ENCODE measurements around the gene SPIN1.
A peak's percentile ranks its signal among the peaks of the same experiment; 100 is the strongest.
"Not testable (repeated sequence)": the region's sequence is repeated elsewhere in the genome, so short reads cannot be mapped to it uniquely, and the experiment has no call there.

The SPIN1 gene

DNA sequence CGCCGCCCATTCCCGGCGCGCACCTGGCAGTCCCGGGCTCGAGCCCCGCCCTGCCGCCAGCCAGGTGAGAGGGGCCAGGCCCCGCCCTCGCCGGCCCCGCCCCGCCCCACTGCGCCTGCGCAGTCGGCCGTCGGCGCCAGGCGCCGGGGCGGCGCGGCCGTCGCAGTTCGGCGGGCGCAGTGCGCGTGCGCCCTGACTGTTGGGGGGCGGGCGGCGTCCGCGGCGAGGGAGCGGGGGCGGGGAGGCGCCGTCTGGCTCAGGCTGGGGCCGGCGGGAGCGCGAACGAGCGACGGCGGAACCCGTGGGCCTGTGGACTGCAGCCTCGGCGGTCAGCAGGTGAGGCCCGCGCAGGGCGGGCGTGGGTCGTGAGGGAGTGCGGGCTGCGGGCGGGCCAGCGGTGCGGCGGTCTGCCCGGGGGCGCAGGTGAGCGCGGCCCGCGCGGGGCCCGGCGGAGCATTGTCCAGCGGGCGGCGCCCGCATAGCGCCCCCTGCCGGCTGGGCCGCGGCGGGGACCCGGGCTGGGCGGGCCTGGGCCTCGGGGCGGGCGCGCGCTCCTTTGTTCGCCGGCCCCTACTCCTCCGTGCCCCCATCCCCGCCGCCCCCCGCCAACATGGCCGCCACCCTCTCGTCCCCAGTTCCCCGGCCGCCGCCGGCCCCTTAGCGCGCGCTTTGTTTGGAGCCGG is at the start of gene SPIN1:
Gene SPIN1, plus strand, starts transcription at position 242 of the 683 bp plus-strand sequence. CDS start 38,096 bp downstream, outside the sequence.
- DNase-seq: no peak

DNA sequence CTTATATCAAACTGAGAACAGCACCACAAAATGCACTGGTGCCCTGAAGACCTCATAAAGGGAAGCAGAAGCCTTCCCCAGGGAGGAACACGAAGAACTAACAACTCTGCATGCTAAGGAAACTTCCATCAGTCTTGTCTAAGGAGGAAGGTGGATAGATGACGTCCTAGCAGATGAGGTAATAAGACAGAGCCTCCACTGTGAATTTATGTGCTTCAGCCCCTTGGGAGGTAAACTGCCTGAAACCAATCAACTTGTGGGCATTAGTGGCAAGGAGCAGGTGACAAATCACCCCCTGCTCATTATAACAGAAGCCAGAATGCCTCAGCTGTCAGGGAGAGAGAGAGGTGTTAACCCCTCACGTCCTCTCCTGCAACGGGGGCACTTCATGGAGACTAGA is 48.9 kb upstream of the SPIN1 start:
- DNase-seq: no peak

DNA sequence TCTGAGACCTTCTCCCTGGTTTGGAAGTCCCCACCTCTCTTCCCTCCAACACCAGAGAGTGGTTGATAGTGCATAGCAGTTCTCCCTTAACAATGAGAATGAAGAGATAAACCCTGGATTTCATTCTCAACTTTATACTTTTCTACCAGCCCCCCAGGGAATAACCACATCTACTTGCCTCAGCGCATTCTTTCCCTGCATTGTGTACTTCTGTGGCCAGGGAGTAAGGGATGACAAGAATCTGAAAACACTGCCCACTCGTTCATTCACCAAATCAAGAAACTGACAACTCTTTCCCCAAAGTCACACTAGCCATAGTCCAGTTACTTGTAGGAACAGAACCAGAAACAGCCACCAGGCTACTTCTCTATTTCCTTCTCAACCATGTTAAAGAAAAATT is 46.0 kb upstream of the SPIN1 start:
- no peak for DNase-seq

DNA sequence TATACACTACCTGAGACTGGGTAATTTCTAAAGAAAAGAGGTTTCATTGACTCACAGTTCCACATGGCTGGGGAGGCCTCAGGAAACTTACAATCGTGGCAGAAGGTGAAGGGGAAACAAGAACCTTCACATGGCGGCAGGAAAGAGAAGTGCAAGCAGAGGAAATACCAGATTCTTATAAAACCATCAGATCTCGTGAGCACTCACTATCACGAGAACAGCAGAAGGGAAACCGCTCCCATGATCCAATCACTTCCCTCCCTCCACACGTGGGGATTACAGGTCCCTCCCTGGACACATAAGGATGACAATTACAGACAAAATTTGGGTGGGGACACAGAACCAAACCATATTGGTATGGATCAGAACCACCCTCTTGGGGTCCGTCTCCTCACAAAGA is 44.2 kb upstream of the SPIN1 start:
- DNase-seq: no peak

DNA sequence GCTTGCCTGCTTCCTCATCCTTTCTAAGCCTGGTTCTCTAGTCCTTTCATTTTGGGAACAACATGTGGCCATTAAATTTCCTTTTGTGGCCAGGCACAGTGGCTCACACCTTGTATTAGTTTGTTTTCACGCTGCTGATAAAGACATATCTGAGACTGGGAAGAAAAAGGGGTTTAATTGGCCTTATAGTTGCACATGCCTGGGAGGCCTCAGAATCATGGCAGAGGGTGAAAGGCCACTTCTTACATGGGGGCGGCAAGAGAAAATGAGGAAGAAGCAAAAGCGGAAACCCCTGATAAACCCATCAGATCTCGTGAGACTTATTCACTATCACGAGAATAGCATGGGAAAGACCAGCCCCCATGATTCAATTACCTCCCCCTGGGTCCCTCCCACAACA is 37.9 kb upstream of the SPIN1 start:
- not testable (repeated sequence) for DNase-seq

DNA sequence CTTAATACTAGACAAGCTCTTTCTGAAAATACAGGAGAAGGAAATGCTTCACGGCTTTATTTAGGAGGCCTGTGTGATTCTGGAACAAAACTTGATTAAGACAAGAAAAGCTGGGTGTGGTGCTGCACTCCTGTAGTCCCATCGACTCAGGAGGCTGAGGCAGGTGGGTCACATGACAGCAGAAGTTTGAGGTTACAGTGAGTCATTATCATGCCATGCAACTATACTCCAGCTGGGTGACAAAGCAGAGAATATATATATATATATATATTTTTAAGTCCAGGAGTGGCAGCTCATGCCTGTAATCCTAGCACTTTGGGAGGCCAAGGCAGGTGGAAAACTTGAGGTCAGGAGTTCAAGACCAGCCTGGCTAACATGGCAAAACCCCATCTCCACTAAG is 33.1 kb upstream of the SPIN1 start:
- DNase-seq: no peak

DNA sequence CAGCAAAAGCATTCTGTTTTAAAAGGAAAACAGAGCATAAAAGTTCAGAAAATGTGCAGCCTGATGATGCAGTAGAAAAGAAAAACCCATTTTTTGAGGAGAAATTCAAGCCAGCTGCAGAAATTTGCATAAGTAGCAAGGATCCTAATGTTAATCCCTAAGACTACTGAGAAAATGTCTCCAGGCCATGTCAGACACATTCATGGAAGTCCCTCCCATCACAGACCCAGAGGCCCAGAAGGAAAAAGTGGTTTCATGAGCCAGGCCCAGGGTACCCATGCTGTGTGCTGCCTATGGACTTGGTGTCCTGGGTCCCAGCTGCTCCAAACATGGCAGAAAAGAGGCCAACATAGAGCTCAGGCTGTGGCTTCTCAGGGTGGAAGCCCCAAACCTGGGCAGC is 31.0 kb upstream of the SPIN1 start:
- DNase-seq: not testable (repeated sequence)

DNA sequence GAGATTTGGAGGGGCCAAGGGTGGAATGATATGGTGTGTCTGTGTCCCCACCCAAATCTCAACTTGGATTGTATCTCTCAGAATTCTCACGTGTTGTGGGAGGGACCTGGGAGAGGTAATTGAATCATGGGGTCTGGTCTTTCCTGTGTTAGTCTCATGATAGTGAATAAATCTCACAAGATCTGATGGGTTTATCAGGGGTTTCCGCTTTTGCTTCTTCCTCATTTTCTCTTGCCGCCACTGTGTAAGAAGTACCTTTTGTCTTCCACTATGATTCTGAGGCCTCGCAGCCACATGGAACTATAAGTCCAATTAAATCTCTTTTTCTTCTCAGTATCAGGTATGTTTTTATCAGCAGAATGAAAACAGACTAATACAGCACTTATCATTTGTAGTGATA is 29.5 kb upstream of the SPIN1 start:
- DNase-seq: no peak

DNA sequence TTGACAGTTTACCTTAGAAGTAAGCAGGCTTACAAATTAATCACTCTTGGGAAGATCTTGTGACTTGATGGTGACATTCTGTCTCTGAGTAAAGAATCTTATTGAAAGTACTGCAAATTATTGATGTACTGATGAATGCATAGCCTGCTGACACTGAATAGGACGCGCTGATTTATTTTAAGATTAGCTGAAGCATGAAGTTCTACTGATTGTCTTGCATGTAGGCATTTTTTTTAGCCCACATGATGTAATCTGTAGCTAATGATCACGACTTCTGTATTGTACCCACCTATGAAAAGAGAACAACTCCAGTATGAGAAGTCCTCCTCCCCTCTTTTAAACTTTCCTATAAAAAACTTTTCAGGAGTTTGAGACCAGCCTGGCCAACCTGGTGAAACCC is 28.3 kb upstream of the SPIN1 start:
- DNase-seq: no peak

DNA sequence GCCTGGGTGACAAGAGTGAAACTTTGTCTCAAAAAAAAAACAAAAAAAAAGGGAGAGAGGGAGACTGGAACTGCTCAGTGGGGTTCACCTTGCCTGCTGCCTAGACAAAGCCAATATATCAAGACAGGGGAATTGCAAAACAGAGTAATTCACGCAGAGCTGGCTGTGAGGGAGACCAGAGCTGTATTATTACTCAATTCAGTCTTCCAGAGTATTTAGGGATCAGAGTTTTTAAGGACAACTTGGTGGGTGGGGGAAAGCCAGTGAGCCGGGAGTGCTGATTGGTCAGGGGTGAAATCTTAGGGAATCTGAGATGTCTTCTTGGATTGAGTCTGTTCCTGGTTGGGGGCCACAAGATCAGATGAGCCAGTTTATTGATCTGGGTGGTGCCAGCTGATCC is 25.6 kb upstream of the SPIN1 start:
- DNase-seq: no peak

DNA sequence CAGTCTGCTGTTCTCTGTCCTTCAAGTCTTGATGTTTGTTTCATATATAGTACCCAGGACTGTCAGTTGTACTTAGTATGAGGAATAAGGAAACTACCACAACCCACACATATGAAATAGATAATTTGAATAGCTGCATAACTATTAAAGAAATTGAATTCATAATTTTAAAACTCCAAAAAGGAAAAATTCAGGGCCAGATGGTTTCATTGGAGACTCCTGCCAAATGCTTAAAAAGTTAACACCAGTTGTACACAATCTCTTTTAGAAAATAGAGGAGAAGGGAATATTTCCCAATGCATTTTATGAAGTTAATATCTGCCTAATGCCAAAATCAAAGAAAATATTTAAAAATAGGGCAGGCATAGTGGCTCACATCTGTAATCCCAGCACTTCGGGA is 24.6 kb upstream of the SPIN1 start:
- no peak for DNase-seq

DNA sequence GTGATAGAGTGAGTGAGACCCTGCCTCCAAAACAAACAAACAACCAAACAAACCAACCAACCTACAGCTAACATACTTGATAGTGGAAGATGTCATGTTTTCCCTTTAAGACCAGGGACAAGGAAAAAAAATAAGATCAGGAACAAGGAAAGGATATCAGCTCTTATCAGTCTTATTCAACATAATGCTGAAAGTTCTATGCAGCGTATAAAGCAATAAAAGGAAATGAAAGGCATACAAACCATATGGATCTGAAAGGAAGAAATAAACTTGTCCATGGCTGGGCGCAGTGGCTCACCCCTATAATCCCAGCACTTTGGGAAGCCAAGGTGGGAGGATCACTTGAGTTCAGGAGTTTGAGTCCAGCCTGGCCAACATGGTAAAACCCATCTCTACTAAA is 23.5 kb upstream of the SPIN1 start:
- no peak for DNase-seq

DNA sequence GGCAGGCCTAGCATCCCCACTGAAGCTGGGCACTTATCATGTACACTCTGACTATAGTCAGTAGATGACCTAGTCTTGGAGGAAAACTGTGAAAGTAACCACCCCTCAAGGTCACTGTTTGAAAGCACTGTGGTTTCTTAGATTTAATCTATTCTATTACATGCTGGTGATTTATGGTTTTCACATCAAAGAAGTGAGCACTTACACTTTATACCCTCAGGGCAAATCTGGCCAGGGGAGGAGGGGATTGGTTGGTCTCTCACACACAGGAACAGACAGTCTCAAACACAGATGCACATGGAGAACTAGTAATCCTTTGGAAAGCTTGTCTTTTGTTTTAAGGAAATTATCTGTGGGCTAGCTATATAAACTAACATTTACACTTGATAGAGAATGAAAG is 17.9 kb upstream of the SPIN1 start:
- no peak for DNase-seq

DNA sequence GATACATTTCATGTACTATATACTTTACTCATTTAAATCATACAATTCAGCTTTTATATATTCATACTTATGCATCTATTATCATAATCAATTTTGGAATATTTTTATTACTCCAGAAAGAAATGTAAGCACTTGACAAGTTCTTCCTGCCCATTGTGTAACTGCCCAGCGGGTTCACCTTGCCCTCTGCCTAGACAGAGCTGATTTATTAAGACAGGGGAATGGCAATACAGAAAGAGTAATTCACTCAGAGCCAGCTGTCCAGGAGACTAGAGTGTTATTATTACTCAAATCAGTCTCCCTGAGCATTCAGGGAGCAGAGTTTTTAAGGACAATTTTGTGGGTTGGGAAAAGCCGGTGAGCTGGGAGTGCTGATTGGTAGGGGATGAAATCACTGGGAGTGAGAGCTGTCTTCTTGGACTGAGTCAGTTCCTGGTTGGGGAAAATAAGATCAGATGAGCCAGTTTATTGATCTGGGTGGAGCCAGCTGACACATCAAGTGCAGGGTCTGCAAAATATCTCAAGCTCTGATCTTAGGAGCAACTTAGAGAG is 16.1 kb upstream of the SPIN1 start:
- no peak for DNase-seq

DNA sequence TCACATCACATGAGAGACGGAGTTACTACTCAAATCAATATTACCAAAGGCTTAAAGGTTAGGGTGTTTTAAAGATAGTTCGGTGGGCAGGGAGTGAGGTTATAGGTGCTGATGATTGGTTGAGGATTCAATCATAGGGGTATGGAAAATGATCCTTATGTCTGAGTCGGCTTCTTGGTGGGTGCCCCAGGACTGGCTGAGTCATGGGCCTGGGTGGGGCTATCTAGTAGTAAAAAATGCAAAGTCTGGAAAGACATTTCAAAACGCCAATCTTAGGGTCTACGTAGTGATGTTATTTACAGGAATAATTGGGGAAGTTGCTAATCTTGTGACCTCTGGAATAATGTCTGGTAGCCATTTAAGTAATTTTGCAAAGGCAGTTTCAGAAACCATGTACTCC is 15.2 kb upstream of the SPIN1 start:
- no peak for DNase-seq

DNA sequence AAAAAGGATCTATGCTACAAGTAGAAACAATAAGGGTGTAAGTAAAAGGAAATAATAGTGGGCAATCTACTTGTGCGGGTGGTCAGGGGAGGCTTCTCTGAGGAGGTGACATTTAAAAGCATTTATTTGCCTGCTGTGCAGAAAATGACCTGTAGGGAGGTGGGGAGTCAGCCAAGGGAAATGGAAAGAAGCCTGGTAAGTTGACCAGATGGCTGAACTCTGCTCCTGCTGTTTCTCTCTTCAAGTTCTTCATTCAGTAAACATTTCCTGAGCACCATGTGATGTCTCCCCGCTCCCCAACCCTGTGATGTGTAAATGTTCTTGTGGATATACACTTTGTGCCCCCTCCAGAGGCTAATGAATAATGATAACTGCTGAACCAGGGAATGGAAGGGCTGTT is 9.9 kb upstream of the SPIN1 start:
- DNase-seq: no peak

DNA sequence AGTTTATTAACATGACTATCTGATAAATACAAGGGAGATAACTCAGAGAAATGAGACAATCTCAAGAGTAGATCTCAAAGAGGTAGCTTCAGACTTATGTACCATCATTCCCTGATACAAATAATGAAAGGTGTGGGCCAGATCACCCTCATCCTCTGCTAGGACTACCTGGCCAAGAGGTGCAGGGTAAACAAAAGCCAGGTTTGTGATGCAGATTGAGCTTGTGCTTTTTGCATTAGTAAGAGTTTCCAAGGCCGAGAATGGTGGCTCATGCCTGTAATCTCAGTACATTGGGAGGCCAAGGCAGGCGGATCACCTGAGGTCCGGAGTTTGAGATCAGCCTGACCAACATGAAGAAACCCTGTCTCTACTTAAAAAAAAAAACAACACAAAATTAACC is 8.9 kb upstream of the SPIN1 start:
- no peak for DNase-seq

DNA sequence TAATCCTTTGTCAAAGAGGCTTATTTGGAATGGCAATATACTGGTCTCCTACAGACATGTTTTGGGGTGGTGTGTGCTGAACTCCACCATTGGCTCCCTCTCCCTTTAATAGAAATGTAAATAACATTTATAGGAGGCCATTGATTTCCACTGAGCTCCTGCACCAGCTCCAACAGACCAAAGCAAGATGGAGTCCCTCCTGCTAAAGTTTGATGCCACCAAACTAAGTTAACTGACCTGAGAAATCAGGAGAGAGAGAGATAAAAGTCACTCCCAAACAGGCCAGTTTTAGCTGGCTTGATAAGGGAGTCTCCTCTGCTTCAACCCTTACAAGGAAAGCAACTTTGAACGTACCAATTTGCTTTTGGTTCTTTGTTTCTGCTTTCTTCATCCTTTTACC is 8.1 kb upstream of the SPIN1 start:
- no peak for DNase-seq

DNA sequence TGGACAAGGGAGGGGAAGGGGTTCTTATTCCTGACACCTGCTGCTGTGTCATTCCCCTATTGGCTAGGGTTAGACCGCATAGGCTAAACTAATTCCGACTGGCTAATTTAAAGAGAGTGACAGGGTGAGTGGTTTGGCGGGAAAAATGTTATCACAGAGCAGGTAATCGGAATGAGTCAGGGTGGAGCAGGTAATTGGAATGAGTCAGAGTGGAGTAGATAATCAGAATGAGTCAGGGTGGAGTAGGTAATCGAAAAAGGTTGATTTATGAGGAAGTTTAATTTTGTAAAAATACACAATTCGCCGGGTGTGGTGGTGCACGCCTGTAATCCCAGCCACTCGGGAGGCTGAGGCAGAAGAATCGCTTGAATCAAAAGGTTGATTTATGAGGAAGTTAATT is 6.9 kb upstream of the SPIN1 start:
- DNase-seq: not testable (repeated sequence)

DNA sequence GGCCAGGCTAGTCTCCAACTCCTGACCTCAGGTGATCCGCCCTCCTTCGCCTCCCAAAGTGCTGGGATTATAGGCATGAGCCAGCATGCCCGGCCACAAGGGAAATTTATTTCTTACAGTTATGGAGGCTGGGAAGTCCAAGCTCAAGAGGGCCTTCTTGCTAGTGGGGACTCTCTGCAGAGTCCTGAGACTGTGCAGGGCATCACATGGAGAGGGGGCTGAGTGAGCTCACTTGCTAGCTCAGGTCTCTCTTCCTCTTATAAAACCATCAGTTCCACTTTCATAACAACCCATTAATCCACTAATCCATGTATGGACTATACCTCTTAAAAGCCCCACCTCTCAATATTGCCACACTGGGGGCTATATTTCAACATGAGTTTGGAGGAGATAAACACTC is 5.1 kb upstream of the SPIN1 start:
- no peak for DNase-seq

DNA sequence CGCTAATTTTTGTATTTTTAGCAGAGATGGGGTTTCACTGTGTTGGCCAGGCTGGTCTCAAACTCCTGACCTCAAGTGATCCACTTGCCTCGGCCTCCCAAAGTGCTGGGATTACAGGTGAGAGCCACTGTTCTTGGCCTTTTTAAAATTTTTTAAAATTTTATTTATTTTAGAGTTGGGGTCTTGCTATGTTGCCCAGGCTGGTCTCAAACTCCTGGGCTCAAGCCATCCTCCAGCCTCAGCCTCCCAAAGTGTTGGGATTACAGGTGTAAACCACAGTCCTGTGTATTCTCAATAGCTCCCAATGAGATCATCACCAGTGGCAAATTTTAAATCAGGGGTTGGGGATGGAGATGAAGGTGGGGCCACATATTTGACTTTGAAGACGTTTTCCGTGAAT is 2.1 kb upstream of the SPIN1 start:
- DNase-seq: not testable (repeated sequence)

DNA sequence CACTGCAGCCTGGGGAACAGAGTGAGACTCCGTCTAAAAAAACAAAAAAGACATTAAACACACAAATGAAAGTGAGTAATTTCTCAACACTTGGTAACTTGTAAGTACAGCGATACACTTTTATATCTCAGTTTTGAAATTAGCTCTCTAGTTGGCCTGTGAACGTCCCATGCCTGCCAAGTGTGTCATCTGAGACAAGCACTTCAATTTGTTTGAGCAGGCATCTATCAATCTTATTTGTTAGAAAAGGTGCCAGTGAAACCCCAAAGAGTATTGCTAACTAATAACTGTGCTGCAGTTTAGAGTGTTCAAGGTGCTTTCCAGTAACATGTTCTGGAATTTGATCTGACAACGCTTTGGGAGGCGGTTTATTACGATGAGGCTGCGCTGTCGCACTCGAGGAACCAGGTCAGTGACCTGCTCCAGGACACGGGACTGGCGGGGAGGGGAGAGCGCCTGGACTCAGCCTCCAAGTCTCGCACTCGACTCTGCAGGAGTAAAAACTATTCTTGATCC is 1.1 kb upstream of the SPIN1 start:
- no peak for DNase-seq

DNA sequence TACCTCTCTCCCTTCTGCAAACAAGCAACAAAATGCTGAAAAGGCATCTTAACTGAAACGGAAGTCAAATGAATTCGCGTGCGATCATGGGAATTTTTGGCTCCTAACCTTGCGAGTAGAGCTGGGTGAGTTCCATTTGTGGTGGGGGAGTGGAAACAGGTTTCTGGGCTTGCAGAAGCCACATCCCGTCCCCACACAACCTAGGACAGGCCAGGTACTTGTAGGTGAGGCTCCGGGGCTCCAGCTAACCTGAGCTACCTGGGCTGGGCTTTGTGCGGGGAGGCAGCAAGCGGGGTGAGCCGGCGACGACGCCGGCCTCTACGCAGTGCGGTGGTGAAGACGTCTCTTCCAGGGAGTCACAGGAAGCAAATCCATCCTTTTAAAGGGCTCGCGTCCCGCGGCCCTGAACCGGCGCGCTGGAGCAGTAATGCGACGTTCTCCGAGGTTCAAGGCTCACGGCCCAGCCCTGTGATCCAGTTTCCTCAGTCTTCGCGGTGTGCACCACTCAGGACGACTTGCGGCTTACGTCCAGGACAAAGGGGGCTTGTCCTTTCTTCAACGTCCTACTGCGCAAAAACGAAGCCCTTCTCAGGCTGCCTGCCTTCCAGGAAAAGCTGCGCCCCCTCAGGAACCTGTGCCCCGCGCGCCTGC is 567 bp upstream of the SPIN1 start:
- DNase-seq: no peak

DNA sequence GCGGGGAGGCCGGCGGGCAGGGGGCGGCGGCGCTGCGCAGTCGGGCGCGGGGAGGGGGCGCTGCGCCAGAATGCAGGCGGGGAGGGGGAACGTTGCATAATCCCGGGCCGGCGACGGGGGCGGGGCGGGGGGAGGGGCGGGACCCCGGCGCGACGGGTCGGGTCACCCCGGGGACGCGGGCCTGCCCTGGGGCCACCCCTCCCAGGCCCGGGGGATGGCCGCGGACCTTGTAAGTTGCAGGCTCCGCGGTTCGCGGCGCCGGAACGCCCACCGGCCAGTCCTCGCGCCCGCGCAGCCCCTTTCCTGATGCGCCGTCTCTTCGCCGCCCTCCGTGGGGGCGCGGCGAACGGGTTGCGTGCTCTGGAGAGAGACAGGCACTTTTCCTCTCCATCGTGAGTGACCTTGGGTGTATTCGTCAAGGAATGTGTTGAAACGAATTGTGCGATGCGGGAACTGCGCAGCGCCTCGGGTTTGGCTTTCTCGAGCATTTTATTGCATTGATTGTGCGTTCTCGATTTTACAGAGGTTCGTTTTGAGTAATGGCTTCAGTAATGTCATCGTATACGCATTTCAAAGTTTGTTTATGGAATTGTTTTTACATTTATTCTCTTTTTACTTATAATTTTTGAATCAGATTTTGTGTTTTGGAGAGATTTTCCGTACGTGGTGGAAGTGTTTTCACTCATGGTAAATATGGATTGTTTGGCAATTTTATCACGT is 802 bp downstream of the SPIN1 start:
- DNase-seq: peak in 1 of 2 experiments; percentile 11
